GM21619 (cell line): Measurements from ENCODE around the gene BPI.
"Not testable (repeated sequence)": the region's sequence is repeated elsewhere in the genome, so short reads cannot be mapped to it uniquely, and the experiment has no call there.

Source experiments
- ATAC-seq: cut with Tn5 transposase; IDR thresholded peaks from one replicate; pipeline ENCODE4 v1.9.1; 2021; ENCODE audit not compliant: unreplicated experiment

Gene BPI

DNA sequence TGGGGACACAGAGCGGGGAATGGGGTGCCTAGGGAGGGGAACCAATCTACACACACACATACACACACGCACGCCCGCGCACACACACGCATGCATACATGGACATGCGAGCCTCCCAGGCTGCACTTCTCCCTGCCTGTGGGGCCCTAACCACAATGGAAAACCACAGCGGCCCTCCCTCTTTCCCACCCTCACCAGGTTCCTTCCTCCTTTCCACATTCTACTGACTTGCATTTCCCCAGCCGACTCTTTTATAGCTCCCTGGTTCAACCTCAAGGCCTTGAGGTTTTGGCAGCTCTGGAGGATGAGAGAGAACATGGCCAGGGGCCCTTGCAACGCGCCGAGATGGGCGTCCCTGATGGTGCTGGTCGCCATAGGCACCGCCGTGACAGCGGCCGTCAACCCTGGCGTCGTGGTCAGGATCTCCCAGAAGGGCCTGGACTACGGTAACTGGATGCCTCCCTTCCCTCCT lies at the start of gene BPI:
Gene BPI, plus strand, starts transcription at position 249 of the 472 bp plus-strand sequence. Its CDS starts 68 bp downstream, at position 317.
- no peak for ATAC-seq

DNA sequence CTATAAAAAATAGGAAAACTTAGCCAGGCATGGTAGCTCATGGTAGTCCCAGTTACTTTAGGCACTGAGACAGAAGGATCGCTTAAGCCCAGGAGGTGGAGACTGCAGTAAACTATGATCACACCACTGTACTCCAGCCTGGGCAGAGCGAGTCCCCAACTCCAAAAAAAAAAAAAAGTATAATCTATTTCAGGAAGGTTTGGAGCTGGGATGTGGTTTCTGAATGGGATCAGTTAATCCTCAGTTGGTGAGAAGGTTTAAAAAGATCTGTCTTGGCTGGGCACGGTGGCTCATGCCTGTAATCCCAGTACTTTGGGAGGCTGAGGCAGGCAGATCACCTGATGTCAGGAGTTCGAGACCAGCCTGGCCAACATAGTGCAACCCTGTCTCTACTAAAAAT lies 49.3 kb upstream of the BPI start:
- ATAC-seq = not testable (repeated sequence)

DNA sequence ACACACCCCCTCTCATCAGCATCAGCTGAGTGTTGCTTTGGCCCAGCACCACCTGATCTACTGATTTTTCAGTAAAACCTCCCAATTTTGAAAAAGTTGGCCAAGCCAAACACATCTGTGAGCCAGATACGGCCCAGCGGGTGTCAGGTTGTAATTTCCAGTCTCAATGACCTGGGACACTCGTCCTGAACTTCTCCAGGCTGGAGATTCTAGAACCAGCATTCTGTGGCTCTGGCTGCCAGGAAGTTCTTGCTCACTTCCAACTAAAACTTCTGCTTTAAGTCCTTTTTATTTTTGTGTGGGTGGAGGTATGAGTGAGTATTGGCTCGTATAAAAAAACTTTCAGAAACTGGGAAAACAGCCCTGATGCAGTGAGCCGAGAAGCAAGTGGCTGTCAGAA lies 48.6 kb upstream of the BPI start:
- no peak for ATAC-seq

DNA sequence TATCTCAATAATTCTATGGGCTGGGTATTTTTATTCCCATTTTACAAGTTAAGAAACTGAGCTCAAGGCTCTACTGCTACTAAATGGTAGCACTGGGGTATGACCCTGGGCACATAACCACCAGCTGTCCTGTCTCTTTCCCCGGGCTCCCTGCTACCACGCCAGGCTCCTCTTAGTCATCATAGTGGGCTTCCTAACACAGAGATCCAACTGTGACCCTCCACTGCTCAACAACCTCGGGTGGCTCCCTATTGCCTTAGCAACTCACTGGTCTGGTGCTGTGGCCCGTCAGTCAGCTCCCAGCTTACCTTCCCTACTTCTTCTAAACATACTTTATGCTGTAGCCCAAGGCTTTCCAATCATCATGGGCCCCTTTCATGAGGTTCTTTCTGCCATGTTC lies 47.9 kb upstream of the BPI start:
- ATAC-seq = no peak

DNA sequence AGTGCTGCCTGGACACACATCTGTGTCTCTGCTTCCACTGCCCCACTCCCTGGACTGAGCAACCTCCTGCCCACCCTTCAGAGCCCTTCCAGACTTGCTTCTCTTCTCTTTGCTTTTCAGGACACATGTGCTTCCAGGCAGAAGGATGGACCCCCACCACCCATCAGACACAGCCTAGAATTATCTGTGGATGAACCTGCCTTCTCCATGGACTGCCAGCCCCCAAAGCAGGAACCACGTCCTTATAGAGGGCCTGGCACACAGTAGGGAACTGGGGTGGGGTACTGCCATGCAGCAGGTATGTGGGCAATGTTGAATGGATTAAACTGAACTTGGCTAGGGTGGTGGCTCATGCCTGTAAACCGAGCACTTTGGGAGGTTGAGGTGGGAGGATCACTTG lies 47.0 kb upstream of the BPI start:
- no peak for ATAC-seq

DNA sequence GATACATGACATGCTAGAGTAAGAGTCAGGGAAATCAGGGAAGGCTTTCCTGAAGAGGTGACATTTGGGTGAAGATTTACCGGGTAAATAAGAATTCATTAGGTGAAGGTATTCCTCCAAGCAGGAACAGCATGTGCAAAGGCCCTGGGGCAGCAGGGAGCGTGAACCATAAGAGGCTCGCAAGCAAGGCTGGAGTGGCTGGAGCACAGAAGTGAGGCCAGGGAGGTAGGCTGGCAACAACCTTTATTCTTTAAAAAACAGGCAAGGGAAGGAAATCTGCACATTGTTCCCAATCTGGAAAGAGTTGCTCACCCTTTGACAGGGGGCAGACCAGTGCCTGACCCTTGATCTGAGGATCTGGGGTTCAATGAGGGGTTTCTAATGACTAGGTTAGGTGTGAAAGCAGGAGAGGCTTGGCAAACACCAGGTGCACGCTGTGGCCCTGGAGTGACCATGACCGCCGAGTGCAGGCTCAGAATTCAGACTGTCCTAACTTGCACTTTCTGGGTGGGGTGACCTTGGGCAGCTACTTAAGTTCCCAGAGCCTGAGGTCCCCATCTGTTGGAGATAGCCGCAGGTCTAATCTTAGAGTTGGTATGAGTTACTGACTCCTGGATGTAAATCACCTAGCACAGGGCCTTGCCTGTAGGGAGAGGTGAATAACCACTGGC lies 45.3 kb upstream of the BPI start:
- no peak for ATAC-seq

DNA sequence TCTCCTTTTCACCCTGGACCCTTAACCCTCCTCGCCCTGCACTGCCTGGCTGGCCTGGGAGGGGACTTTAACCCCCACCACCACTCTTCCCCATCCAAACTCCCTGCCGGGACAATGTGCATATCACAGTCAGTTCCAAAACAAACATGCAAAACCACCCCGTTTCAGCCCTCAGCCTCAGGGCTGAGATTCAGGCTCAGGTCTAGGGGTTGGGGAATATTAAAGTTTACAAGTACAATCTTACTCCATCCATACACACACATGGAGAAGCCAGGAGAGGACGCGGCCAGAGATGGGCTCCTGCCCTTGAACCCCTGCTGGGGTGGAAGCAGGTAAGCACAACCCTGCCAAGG lies 44.0 kb upstream of the BPI start:
- ATAC-seq = no peak

DNA sequence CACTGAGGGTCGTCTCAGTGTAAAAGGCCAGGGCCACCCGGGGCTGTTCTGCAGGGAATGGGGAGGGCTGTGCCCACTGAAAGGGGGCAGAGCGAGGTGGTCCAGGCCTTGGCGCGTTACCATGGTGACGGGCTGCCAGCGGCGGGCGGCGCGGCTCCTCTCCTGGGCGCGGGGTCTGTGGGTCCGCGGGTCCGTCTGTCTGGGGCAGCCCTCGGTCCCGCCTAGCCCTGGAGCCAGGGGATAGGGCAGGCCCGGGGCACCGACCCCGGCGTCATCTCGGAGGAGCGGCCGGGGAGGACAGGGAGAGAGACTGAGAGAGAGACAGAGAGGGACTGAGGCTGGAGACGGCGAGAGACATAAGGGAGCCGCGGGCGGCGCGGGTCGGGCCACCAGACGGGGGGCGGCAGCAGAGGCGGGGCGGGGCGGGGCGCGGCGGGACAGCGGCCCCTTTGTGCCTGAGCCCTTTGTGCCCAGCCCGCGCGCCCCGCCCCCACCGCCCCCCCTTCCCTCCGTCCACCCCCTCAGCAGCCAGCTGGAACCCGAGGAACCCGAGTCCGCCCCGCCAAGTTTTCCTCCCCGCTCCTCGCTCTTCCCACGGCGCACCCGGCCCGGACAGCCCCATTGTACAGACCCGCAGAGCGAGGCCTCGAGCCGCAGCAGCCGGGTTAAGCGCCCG lies 43.4 kb upstream of the BPI start, which contains the start of gene KIAA1755:
Gene KIAA1755, minus strand, starts transcription at position 358 of the 676 bp plus-strand sequence. Its CDS starts 235 bp downstream, at position 123.
- ATAC-seq = no peak

DNA sequence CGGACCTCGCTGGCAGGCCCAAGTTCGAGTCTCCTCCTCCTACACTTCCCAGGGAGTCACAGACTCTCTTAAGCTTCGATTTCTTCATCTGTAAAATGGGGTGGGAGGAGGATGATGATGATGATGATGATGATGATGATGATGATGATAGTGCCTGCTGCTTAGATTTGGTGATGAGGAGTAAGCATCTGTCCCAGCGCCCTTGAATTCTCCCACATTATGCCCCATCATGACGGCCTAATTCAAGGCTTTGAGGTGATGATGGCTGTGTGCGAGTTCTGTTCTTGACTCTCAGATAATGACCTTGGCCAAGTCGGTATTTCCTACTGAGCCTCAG lies 42.9 kb upstream of the BPI start:
- ATAC-seq = no peak

DNA sequence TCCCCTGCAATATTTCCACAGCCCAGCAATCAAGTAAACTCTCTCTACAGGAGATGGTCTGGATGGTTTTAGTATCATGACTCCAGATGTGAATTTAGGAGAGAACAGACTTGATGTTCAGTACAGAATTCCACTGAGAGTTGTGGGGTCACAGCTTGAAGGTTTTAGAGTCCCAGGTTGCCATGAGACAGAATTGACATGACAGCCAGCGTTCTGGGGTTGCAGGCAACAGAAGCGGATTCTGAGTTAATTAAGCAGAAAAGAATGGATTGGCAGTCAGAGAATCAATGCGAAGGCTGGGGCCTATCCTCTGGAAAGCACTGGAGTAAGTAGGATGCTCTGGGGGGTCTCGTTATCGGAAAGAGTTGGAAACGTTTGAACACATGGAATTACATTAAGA lies 41.0 kb upstream of the BPI start:
- ATAC-seq = no peak

DNA sequence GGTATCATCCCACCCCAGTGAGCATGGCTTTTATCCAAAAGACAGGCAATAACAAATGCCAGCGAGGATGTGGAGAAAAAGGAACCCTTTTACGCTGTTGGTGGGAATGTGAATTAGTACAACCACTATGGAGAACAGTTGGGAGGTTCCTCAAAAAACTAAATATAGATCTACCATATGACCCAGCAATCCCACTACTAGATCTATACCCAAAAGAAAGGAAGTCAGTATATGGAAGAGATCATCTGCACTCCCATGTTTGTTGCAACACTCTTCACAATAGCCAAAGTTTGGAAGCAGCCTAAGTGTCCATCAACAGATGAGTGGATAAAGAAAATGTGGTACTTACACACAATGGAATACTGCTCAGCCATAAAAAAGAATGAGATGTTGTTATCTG lies 37.5 kb upstream of the BPI start:
- ATAC-seq = no peak

DNA sequence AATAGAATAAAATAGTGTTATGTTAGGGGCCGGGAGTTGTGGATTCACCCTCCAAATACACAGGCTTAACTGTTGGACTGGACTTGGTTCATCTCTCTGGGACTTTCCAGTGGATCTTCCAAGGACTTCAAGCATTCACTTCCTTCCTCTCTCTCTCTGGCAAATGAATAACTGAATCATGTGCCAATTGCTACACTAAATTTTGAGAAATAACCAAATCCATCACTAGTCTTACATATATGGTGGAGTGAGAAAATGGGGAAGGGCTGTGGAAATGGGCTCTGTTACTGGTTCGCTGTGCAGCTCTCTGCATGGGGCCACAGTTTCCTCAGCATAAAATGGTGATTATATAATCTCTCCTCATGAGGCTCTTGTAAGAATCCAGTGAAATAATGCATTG lies 36.7 kb upstream of the BPI start:
- no peak for ATAC-seq

DNA sequence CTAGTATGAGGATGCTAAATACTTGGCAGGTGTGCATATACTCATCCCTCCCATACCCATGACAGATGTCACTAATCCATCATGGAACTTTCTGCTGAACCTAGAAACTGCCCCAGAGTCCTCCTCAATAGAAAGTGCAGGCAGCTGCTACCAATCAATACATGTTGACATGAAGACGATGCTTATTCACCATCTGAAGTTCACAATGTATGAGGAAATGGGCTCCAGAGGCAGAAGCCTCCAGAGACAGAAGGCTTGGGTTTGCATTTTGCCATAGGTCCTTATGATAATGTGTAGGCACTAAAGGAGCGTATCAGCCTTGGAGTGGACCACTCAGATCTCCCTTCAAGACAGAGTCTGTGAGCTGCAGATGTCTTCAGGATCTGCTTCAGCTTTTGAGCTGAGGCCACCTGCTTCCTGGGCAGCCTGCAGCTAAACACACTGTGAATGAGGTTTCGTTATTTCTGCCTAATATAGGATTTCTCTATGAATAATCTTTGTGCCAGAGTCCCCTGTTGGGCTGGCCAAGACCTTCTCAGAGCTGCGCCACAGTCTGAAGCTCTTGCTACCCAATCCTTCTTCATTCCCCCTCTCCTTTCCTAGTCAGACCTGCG lies 35.9 kb upstream of the BPI start:
- no peak for ATAC-seq

DNA sequence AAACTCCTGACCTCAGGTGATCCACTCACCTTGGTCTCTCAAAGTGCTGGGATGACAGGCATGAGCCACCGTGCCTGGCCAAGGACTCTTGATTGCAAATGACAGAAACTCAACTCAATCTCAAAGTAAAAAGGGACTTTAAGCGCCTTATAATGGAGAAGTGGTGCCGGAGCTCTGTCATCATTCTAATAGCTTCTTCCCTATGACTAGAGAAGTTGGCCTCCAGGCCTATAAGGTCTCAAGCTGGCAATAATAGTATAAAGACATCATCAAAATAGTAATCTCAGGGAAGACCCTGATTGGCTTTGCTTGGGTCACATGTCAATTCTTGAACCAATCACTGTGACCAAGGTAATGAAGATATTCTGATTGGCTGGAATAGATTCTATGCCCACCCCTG lies 34.9 kb upstream of the BPI start:
- ATAC-seq = no peak

DNA sequence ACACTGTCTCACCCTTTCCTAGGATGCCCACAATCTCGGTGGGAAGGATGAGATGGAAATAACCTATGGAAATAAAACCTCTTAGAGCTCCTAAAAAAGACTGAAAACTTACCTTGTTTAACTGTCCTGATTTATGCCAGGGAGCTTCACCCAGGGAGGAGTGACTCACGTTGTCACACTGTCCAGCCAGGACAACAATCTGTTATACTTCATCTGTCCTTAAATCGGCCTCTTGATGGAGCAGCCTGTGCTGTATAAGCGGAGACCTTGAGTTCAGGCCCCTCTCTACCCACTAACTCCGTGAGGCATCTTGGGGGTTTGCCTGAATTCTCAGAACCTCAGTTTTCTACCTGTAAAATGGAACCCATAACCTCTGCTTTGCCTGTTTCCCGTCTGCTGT lies 34.2 kb upstream of the BPI start:
- no peak for ATAC-seq

DNA sequence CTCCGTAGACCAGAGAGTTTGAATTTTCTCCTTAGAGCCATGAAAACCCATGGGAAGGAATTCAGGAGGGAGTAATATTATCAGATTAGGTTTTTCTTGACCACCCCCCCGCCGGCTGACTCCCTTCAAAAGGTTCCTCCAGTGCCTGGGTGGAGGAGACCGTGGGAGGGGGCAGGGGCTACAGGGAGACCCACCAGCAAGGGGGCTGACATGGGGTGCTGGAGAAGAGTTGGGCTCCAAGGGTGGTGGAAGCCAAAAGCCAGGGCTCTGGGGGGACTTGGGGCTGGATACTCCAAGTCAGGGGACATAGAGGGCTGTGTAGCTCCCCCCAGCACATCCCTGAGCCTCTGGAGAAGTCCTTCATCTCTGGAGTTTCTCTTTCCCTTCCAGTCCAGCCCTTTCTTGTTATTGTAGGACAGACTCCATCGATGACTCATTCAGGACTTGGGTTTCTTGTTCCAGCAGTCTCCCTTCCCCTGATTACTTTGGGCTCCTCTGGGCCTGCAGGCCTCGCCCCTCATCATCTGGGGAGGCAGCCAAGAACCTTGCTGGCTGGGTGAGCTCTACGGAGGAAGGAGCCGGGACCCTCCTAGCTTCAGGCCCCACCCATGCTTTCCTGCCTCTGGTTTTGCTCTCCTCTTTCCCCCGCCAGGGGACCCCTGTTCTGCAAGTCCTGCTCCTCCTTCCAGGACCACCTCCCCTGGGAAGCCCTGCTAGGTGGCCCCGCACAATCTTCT lies 32.9 kb upstream of the BPI start:
- ATAC-seq = no peak

DNA sequence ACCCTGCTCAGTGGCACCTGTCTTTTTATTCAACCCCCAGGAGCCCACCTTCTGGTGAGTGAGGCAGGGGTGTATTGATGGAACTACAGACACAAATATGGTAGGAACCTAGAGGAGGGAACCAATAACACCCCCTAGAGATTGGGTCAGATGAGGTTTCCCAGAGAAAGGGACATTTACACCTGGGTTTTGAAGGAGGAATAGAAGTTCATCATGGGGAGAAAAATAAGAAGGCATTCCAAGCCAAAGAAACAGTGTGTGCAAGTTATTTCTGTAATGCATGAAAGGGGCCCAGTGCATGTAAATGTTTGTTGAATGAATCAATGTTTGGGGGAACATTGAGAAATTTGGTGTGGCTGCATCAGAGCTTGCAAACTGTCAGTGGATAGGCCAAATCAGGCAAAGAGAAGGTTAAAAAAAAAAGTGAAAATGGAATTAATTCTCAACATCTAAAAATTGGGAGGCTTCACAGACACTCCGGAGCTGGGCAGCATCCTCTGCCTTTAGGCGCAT lies 32.3 kb upstream of the BPI start:
- no peak for ATAC-seq

DNA sequence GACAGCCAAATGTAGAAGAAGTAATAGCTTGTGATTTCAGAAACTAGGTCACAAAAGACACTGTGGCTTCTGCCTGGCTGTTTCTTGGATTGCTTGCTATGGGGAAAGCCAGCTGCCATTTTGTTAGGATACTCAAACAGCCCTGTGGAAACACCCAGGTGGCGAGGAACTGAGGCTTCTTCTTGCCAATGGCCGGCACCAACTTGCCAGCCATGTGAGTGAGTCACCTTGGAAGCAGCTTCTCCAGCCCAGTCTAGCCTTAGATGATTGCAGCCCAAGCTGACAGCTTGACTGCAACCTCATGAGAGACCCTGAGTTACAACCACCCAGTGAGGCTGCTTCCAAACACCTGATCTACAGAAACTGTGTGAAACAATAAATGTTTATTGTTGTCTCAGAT lies 31.6 kb upstream of the BPI start:
- no peak for ATAC-seq

DNA sequence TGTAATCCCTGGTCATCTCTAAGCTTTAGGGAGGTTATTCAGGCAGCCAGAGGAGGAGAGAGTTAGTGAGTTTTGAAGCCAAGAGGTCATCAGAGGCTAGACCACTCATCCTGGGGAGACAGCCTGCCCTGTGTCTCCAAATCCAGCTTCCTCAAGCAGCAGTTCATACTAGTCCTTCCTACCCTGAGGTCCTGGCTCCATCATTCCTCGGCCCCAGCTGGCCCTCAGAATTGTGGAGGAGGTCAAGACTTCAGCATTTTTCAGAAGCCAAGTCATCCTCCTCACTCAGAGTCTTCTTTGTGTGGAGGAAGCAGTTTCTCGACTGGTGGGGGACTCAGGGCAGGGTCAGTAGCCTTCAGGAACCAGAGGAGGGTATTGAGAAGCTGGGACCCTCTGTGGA lies 31.0 kb upstream of the BPI start:
- no peak for ATAC-seq

DNA sequence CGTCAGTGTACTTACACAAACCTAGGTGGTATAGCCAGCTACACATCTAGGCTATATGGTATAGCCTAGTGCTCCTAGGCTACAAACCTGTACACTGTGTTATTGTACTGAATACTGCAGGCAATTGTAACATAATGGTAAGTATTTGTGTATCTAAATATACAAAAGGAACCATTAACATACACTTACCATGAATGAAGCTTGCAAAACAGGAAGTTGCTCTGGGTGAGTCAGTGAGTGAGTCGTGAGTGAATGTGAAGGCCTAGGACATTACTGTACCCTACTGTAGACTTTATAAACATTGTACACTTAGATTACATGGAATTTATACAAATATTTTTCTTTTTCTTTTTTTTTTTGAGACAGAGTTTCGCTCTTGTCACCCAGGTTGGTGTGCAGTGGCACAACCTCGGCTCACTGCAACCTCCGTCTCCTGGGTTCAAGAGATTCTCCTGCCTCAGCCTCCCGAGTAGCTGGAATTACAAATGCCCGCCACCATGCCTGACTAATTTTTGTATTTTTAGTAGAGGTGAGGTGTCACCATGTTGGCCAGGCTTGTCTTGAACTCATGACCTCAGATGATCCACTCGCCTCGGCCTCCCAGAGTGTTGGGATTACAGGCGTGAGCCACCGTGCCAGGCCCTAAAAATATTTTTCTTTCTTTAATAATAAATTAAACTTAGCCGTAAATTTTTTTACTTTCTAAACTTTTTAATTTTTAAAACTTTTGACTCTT lies 28.0 kb upstream of the BPI start:
- no peak for ATAC-seq

DNA sequence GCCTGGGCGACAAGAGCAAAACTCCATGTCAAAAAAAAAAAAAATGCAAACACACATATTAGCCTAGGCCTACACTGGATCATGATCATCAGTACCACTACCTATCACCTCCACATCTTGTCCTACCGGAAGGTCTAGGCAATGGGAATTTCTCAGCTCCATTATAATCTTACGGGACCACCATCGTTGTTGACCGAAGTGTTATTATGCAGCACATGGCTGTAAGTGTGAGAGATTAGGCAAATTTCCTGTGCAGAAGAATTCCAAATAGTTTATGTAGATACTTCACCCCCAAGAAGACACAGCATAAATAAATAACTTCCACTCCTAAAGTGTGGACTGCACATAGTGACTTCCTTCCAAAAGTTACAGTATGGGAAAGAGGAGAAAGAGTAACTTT lies 26.7 kb upstream of the BPI start:
- no peak for ATAC-seq
